Stimulated activated CD8-positive, alpha-beta memory T cell treated with anti-CD3 and anti-CD28 coated beads, Interleukin-12 subunit alpha, Interleukin-12 subunit beta, amount 100 ng/mL, for 24 hours (primary cell): Measurements from ENCODE around the gene MRPS27.
A peak's percentile ranks its signal among the peaks of the same experiment; 100 is the strongest.

Experiments used
- DNase-seq: peaks from one replicate; pipeline ENCODE4 v3.0.0-alpha.2; 2020; ENCODE audit errors: extremely low read depth

The MRPS27 gene

GRCh38 chr5:72319976-72320752 is at the start of gene MRPS27, which contains the start of gene PTCD2:
Gene MRPS27, minus strand, starts transcription at chr5:72320240. Its CDS starts 19 bp downstream, at chr5:72320221.
Gene PTCD2, plus strand, starts transcription at chr5:72320373. Its CDS starts 10 bp downstream, at chr5:72320383.
- DNase-seq = peak; percentile 81

DNA sequence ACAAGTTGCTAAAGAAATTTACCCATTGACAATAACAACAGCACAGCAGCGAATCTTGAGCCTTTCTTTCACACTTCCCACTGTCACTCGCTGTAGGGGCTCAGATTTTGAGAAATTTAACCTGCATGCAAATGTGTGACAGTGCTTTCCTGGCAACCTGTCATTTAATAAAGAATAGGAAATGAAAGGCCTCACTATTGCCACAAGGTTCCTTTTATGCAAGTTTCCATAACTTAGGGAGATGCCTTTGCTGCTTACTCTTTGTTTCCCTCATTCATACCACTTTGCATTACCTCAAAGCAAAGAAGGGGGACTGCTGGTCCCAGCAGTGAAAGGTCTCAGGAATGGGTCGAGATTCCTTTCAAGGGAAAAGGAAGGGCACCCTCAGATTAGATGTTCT is 49.7 kb upstream of the MRPS27 start:
- DNase-seq = no peak

GRCh38 chr5:72369301-72369700 is 49.3 kb upstream of the MRPS27 start:
- no peak for DNase-seq

DNA sequence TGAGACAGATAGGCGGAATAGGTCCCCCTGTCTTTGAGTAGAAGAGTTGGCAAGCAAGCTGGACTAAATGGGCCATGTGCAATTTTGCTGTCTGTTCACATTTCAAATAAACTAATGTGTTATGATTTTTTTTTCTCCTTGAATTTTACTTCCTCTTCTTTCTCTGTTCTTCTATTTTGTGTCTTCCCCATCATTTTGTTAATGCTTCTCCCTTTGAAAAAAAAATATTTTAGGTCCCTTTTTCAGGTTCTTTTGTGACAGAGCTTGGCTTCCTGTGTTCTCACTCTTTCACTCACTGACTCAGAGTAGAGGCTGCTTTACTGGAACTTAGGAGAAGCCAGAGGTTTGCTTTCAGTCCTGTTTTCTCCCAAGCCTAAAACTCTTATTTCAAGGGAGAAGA is 48.2 kb upstream of the MRPS27 start:
- no peak for DNase-seq

DNA sequence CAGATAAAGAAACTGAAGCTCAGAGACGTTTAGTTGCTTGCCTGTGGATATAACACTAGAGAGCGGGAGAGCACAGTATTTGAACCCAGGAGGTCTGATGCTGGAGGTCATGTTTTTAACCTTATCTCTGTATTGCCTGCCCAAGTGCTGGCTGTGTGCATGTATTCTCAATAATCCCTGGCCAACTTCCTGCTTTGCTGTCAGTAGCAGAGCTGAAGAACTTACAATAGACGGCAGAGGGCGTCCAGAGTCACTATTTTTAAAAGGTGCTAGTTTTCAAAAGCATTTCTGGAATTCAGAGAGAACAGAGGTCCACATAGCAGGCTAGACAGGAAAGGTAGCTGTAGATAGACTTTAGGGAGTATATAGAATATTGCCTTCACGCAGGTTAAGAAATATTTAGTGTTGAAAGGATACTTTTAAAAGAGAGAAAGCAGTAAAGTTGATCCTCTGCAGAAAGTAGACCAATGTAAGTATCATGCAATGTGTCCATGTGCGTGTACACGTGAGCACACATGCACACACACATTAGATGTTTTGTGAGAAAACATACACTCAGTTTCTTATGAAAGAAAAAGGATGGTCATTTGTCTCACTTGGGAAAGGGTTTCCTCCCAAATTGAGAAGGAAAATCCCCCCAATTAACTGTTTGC is 46.4 kb upstream of the MRPS27 start:
- no peak for DNase-seq

GRCh38 chr5:72364951-72365350 is 44.9 kb upstream of the MRPS27 start:
- DNase-seq = no peak

DNA sequence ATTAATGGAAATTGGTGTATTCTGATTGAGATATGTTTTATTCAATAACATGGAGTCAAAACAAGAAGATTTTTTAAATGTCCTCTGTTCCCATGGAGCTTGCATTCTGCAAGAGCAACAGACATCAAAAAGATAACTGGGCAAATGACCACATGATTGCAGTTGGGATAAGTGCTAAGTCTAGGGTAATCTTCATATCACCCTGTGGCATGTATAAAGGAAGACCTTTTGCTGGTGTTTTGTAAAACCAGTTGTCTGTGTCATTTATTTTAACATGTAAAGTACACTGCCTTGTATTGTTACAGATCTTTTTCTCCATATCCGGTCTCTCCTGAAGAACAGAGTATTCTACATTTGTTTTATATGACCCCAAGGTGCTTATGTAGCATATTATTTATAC is 44.1 kb upstream of the MRPS27 start:
- DNase-seq = no peak

DNA sequence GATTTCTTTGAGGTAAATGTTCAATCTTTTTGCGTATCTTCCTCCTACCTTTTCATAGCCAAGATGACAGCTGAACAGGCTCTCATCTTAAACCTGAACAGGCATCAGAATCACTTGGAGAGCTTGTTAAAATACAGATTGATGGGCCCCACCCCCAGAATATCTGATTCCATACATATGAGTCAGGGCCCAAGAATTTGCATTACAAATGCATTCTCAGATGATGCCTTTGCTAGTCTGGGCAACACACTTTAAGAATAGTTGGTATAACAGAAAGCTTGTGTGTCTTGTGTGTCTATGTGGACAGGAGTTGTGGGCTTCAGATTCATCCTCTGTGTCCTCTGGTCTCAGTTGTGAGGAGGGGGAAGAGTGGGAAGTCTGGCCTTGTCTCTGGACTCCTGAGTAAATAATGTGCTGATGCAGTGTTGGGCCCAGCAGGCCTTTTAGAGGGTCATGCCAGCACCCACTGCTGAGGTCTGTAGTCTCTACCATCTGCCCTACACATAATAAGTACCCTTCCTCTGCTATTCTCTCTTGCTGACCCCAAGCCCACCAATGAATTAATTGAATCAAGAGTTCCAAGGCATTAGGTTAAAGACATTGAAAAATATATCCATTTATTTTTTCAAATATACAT is 43.2 kb upstream of the MRPS27 start:
- no peak for DNase-seq

DNA sequence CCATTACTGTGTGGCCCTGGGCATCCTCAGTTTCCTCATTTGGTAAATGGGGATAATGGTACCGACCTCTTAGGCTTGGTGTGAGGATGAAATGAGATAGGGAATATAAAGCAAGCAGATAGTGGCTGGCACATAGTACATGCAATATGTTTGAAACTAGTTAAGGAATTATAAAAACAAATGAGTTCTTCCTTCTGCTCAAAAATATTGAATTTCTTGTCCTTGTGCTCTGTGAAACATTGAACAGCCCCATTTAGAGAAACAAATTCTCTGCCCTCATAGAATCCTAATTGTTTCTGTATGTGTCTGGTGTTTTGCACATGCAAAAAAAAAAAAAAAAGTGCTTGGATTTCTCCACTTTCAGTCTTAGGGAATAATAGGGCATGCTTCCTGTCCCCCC is 39.8 kb upstream of the MRPS27 start:
- no peak for DNase-seq

- DNase-seq = no peak
Measured at GRCh38 chr5:72358925-72359324, 38.9 kb upstream of the MRPS27 start.

DNA sequence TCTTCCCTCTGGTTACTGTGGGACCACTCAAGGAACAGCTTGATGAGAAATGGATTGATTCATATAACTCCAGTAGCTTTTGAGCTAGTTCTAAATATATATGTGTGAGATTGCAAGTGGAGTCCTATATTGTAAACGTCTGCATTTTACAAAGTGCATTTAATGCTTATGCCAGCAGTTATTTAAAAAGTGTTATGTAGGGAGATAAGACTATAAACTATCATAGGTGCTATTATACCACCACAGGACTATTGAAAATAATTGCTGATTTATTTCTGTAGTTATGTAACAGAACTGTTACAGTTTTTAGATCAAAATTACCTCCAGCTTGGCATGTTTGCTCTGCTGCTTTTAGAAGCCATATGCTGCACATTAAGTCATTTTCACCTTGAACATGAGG is 36.3 kb upstream of the MRPS27 start:
- no peak for DNase-seq

GRCh38 chr5:72355706-72356299 is 35.8 kb upstream of the MRPS27 start:
- no peak for DNase-seq

DNA sequence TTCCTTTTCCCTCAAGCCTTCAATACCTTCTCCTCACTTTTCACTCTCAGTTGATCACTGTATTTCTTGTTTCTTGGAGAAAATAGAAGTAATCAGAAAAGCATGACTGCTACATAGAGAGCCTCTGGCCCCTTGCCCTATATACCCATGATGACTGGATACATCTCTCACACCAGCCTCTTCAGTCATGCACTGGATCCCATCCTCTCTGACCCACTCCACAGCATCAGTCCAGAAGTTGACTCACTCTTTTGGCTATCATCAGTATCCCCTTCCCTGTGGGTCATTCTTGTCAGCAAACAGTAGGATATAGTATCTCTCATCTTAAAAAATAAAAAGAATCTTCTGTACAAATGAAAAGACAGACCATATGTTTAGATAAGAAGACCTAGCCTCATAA is 33.0 kb upstream of the MRPS27 start:
- DNase-seq = no peak

GRCh38 chr5:72352616-72353015 is 32.6 kb upstream of the MRPS27 start:
- no peak for DNase-seq

GRCh38 chr5:72351376-72351775 is 31.3 kb upstream of the MRPS27 start:
- DNase-seq = no peak

- no peak for DNase-seq
Measured at GRCh38 chr5:72347801-72348308, 27.8 kb upstream of the MRPS27 start.

DNA sequence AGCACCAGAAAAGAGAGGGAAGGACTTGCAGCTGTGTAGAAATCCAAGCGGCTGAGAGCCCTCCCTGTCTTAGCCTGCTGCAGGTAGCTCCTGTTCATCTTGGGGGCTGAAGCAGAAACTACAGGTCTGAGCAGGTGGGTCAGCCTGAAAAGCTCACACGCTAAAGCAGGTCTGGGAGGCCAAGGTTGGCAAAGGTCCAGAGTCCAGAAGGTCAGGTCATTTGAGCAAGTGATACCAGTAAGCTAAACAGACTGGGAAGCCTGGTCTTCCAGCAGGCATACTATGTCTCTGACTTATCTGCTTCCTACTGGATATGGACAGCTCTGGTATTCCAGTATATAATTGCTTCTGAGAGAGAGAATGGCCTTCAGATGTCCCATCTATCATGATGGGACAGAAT is 26.4 kb upstream of the MRPS27 start:
- no peak for DNase-seq

DNA sequence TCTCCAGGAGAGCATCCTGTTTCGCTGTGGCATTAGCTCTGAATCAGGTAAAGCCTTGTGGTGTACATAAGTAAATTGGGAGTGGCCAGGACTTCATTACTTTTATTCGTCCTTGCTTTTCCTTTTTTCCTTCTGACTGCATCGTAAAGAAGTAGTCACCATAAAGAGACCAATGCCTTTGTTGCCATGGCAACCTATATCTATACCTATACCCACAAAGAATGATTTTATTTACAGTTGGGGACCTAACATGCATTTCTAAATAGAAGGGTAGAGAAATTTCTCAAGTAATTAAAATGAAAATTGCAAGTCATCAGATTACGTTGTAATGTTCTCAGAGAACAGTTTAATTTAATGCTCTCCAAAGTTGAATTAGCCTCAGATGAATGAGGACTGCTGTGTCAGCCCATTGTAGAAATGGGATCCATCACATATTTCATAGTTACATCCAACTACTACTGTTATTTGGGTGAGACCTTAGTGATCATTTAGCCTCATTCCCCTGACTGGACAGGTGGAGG is 18.7 kb upstream of the MRPS27 start:
- no peak for DNase-seq

DNA sequence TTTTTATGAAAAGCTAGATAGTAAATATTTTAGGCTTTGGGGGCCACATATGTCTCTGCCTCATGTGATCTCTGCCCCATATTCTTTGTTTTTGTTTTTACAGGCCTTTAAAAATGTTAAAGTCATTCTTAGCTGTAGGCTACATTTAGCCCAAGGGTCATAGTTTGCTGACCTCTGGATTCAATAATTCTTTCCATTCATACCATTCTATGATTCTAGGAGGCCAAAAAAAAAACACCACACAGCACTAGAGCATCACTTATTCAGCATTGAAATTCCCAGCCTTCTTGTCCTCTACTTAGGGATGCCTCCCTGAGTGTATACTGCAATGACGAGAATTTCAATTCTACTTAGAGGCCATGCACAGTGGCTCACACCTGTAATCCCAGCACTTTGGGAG is 17.1 kb upstream of the MRPS27 start:
- no peak for DNase-seq

DNA sequence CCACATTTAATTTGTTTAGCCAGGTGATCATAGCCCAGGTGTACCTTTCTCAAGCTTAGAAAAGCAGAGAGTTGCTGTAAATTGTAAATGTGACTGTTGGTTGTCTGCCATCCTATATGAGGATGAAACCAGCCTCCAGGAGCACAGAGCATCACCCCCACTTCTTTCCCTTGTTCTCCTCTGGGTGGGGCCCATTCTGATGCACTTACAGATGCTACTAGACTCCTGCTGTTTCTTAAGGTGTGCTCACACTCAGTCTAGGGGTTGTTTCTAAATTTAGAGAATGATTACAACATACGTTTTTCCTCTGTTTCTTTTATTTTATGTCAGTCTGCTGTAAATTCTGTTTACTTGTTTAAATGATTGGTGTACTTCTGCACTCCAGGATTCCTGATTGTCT is 10.7 kb upstream of the MRPS27 start:
- DNase-seq = no peak

- no peak for DNase-seq
Measured at GRCh38 chr5:72328172-72328571, 8.1 kb upstream of the MRPS27 start.

- DNase-seq = no peak
Measured at GRCh38 chr5:72326306-72326649, 6.2 kb upstream of the MRPS27 start.
